Lung (tissue), 12 donors: ENCODE results near the gene CACNA1A. TPM values are rescaled to one million over a fixed set of nuclear protein-coding genes. Genes with fewer than 3 reads are reported as not detected.

ENCODE experiments used
- ATAC-seq: fragments of 200-7000 bp; cut with Tn5 transposase; one replicate; pipeline ENCODE4 v1.9.1; 2020; ENCODE audit warnings: moderate number of reproducible peaks; ENCODE audit not compliant: insufficient read depth, low FRiP score
- DNase-seq, 3 donors: peaks; one replicate each; pipeline ENCODE4 v3.0.0-alpha.2; 2013 to 2017
- H3K27ac ChIP-seq, 2 donors: one replicate each; pipeline ENCODE4 v1.5.1; 2013; ENCODE audit warnings: mild to moderate bottlenecking in 2 of 2, moderate library complexity in 2 of 2, control low read depth in 1 of 2, inconsistent platforms in 1 of 2, low read depth in 1 of 2, low read length in 1 of 2
- H3K27me3 ChIP-seq, 3 donors: one replicate each; pipeline ENCODE4 v1.5.1; 2013; ENCODE audit warnings: low read length in 2 of 3; ENCODE audit not compliant: control insufficient read depth in 3 of 3, insufficient read depth in 3 of 3
- H3K36me3 ChIP-seq, 4 donors: one replicate each; pipeline ENCODE4 v1.5.1; 2013; ENCODE audit warnings: low read length in 4 of 4, mild to moderate bottlenecking in 1 of 4, moderate library complexity in 1 of 4; ENCODE audit not compliant: control insufficient read depth in 4 of 4, insufficient read depth in 4 of 4
- H3K4me1 ChIP-seq, 5 donors: one replicate each; pipeline ENCODE4 v1.5.1; 2013; ENCODE audit warnings: low read length in 5 of 5, mild to moderate bottlenecking in 2 of 5, moderate library complexity in 1 of 5; ENCODE audit not compliant: control insufficient read depth in 5 of 5, insufficient read depth in 5 of 5
- H3K4me3 ChIP-seq: one replicate; pipeline ENCODE4 v1.5.1; 2013; ENCODE audit warnings: mild to moderate bottlenecking, control low read depth, moderate library complexity
- H3K9ac ChIP-seq, 2 donors: one replicate each; pipeline ENCODE4 v1.5.1; 2013; ENCODE audit warnings: low read length in 2 of 2, control low read depth in 1 of 2; ENCODE audit not compliant: insufficient read depth in 1 of 2
- H3K9me3 ChIP-seq, 4 donors: one replicate each; pipeline ENCODE4 v1.5.1; 2013; ENCODE audit warnings: low read length in 3 of 4, mild to moderate bottlenecking in 1 of 4, moderate library complexity in 1 of 4; ENCODE audit not compliant: control insufficient read depth in 4 of 4, insufficient read depth in 3 of 4
- WGBS, 2 donors: extraction: QIAGEN DNeasy Blood & Tissue Kit; methylation state at CpG; one replicate each; pipeline ENCODE4 v1.1.7; 2013; 5-methylcytosine and 5-hydroxymethylcytosine counted together
- polyA plus RNA-seq, 2 donors: library from polyadenylated mRNA; stranded (reverse); fragments of 200-250 nt; gene quantifications; one replicate each; pipeline ENCODE4 v1.2.1, GENCODE V29; 2013
- total RNA-seq, 2 donors: library from RNA; depleted of rRNA in 1 of 2; stranded (reverse); fragments of >200 nt in 1 of 2; gene quantifications; one replicate each; pipeline ENCODE4 v1.2.1, GENCODE V29; 2014 to 2021
- TF ChIP-seq, protein P1 (sequence below): IDR thresholded peaks from 2 replicates; pipeline ENCODE4 v1.5.1; 2012; ENCODE audit warnings: mild to moderate bottlenecking; ENCODE audit errors: control extremely low read depth, extremely low read depth
- donor health status: control.
- donor health status: control.
- donor health status: Bipolar disorder and iron deficiency.
- donor health status: healthy.
- donor health status: DM: yes; HTN: yes; CAD: no.

CACNA1A gene
- total and polyA plus RNA-seq, 4 donors, result 0.27 to 1.00 (median 0.75) TPM

DNA sequence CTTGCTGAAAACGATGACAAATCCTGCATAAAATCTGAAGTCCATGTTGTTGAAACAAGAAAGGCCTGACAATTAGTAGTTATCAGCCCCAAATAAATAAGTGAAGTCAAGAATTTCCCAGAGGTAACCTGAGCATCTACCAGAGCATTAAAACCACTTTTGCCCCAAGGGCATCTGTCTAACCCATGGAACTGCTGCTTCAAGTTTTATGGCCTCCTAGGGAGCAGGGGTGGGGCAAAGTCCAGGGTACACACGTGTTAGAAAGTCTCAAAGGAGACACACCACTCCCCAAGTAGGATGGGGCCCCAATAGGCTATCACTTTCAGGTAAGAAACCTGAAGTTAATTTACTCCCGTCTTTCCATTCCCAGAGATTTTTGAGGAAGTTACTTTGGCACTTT lies 81.1 kb downstream of the CACNA1A start:
- TF ChIP-seq, protein P1, sequence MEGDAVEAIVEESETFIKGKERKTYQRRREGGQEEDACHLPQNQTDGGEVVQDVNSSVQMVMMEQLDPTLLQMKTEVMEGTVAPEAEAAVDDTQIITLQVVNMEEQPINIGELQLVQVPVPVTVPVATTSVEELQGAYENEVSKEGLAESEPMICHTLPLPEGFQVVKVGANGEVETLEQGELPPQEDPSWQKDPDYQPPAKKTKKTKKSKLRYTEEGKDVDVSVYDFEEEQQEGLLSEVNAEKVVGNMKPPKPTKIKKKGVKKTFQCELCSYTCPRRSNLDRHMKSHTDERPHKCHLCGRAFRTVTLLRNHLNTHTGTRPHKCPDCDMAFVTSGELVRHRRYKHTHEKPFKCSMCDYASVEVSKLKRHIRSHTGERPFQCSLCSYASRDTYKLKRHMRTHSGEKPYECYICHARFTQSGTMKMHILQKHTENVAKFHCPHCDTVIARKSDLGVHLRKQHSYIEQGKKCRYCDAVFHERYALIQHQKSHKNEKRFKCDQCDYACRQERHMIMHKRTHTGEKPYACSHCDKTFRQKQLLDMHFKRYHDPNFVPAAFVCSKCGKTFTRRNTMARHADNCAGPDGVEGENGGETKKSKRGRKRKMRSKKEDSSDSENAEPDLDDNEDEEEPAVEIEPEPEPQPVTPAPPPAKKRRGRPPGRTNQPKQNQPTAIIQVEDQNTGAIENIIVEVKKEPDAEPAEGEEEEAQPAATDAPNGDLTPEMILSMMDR, result no peak
- no peak overlapping the region for H3K4me3 ChIP-seq
- DNase-seq, result no peak
- H3K27ac ChIP-seq, result no peak overlapping the region
- no peaks in the 10 kb centered on the region for H3K36me3 ChIP-seq
- no peak overlapping the region for H3K9ac ChIP-seq
- WGBS, 2 donors, result 70 to 75% methylated on average over 3 of the region's 3 CpGs
- ATAC-seq, result no peak
- peaks cover 0 to 12% (median 6%) of the 10 kb centered on the region in 4 donors for H3K9me3 ChIP-seq
- H3K27me3 ChIP-seq, result peaks cover 0 to 5% (median 0%) of the 10 kb centered on the region in 3 donors
- no peaks in the 10 kb centered on the region for H3K4me1 ChIP-seq

- Histone ChIP-seq H3K9ac (no peak overlapping the region), H3K4me3 (no peak overlapping the region), H3K36me3 (no peaks in the 10 kb centered on the region), H3K4me1 (no peaks in the 10 kb centered on the region), H3K27me3 (peaks cover 0 to 7% (median 0%) of the 10 kb centered on the region in 3 donors), H3K27ac (no peak overlapping the region), H3K9me3 (peaks cover 0 to 10% (median 6%) of the 10 kb centered on the region in 4 donors)
- DNase-seq (no peak), ATAC-seq (no peak)
- TF ChIP-seq, protein P1, result no peak
Measured at GRCh38 chr19:13420780-13421179, 85.5 kb downstream of the CACNA1A start.

DNA sequence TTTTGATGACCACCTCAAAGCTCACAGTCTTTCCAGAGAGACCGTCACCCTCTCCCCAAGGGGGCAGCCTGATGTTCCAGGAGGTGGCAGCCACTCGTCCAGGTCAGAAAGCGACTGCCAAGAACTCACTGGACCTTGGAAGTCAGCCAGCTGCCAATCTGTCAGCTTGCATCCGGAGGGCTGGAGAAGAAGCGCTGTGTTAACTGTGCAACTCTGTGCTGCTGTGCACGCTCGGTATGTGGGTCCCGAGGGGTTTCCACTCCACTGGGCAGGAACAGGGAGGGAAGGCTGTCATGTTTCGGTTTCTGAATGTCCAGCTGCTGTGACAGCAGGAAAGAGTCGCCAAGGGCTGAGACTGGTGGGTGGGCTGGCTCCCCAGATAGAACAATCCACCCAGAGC lies 89.2 kb downstream of the CACNA1A start:
- DNase-seq (no peak), ATAC-seq (no peak)
- H3K9ac ChIP-seq, result no peak overlapping the region
- 45 to 68% methylated on average over 10 of the region's 10 CpGs for WGBS, 2 donors
- H3K27me3 ChIP-seq, result peaks cover 0 to 7% (median 0%) of the 10 kb centered on the region in 3 donors
- no peak overlapping the region for H3K27ac ChIP-seq
- H3K4me3 ChIP-seq, result no peak overlapping the region
- H3K4me1 ChIP-seq, result no peaks in the 10 kb centered on the region
- TF ChIP-seq, protein P1, result no peak
- no peaks in the 10 kb centered on the region for H3K36me3 ChIP-seq
- peaks cover 0 to 3% (median under 1%) of the 10 kb centered on the region in 4 donors for H3K9me3 ChIP-seq

- TF ChIP-seq, protein P1, result no peak
- H3K4me3 ChIP-seq, result no peak overlapping the region
- DNase-seq (no peak), ATAC-seq (no peak)
- no peaks in the 10 kb centered on the region for H3K36me3 ChIP-seq
- no peak overlapping the region for H3K9ac ChIP-seq
- 84 to 92% methylated on average over 6 of the region's 6 CpGs for WGBS, 2 donors
- H3K4me1 ChIP-seq, result no peaks in the 10 kb centered on the region
- H3K9me3 ChIP-seq, result peaks cover 0 to 4% (median 0%) of the 10 kb centered on the region in 4 donors
- no peak overlapping the region for H3K27ac ChIP-seq
- H3K27me3 ChIP-seq, result no peaks in the 10 kb centered on the region
Measured at GRCh38 chr19:13411899-13412298, 94.4 kb downstream of the CACNA1A start.
